NCI-H146 (cell line): ENCODE data around the gene RRAD.

Source experiments
- DNase-seq: peaks from one replicate; lab custom pipeline; 2025; lab: John Stamatoyannopoulos, UW

The RRAD gene

DNA sequence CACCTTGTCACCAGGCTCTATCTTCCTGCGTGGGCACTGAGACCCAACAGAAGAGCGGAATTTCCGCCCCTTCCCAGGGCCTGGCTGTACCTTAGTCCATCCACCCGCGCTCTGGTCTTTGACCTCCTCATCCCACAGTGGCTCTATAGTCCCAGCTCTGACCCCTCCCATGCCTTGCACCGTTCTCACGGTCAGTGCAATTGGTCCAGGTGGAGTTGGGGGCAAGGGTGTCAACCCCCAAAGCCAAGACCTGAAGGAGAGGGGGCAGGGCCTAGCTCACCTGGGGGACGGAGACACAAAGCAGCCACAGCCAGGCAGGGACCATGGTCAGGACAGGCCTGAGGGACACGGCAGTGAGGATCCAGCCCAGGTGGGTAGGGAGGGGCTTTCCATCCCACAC is 7.6 kb downstream of the RRAD start:
- no peak for DNase-seq

DNA sequence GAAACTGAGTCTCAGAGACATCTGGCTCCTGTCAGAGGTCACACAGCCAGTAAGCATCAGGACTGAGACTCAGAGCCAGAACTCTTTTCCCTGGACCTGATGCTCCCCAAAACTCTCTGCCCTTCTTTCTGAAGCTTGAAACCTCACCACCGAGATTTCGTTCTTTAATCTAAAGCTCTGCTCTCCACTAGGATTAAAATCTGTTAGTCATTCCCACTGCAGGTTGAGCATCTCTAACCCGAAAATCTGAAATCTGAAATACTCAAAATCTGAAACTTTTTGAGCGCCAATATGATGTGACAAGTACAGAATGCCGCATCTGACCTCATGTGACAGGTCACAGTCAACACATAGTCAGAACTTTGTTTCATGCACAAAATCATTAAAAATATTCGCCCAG is 8.8 kb downstream of the RRAD start:
- no peak for DNase-seq

DNA sequence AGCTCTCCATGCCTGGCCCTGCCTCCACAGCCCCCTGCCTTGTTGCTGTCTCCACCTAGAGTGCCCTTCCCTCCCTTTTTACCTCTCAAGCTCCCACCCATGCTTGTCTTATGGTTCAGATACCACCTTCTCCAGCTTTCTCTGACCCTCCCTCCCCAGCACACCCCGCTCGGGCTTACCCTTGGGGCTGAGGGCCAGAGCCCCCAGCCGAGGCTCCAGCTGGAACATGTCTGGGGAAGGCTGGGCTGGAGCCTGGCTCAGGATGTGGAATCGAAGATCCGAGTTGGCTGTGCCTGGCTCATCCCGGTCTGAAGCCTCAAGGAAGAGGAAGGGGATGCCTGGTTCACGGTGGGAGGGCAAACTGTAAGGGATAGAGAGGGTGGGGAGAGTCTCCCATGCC is 10.3 kb downstream of the RRAD start:
- no peak for DNase-seq

DNA sequence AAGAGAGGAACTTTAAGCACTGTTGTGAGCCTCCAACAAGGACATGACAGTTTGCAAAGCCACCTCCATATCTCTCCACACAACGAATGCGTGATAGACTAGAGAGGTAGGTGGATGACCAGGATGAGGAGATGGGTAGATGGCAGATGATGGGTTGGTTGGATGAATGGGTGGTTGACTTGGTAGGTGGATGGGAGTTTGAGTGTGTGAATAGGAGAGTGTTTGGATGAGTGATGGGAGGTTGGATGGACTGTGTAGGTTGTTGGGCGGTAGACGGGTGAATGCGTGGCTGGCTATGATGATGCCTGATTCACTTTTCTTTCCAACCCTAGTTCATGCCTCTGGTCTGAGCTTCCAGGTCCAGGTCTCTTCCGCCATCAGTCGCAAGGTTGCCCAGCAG is 10.8 kb downstream of the RRAD start:
- no peak for DNase-seq

DNA sequence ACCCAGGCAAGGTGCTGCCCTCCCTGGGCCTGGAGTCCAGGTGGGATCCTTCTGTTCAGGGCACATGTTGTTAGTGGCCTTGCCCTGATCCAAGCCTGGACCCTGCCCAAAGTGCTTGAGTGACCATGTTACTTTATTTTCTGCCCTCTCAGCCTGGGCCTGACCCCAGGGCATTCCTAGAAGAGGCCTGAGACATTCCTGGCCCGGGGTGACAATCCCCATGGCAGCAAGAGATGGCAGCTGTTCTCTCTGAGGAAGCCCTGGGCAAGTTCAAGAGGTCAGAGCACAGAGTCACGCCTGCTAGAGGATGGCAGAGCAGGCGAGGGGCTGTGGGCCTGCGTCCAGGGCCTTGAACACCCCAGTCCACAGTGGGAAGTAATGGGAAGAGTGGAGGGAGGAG is 11.6 kb downstream of the RRAD start:
- DNase-seq = no peak

DNA sequence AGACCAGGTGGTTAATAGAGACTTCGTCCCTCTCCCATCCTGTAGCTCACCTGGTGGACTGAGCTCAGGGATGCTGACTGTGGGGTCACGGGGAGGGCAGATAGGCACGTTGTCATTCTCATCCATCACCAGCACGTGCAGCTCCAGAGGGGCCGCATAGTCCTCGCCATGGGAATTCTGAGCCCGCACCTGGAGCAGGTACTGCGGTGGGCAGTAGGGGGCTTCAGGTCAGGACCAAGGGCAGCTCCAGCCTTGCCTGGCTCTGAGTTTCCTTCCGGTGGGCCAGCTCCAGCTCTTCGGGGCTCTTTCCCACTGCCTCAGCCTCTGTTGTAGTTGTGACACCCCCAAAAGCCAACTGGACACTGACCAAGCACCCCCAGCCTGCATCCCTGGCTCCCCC is 12.3 kb downstream of the RRAD start:
- DNase-seq = no peak

DNA sequence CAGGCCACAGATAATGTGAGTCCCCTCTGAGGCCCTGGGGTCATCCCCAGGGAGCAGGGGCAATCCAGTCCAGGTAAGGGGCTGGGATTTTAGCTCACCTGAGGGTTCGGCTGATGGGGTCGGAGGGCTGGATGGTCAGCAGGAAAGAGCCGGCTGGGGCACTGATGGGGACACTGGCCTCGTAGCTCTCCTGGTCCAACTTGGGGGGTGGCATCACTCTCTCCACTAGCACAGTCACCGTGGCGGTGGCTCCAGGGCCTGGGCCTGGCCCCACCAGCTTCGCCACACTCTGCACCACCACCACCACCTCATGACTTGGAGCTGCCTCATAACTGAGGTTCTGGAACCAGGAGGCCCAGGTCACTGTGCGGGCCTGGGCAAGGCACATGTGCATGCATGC is 13.5 kb downstream of the RRAD start:
- no peak for DNase-seq

DNA sequence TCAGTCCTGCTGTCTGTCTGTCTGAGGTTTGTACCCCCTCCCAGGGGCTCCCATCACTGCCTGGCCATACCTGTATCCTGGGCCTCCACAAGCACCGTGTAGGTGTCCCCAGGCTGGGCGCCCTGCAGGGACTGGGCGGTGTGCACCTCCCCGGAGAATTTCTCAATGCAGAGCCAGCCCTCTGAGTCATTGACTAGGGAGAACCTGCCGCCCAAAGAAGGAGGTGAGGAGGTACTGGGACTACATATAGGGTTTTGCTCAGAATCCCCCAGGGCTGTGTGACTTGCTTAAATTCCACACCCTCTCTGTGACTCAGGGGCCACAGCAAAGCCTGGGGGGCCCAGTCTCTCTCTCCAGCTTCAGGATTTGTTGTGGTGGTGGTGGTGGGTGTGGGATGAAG is 14.2 kb downstream of the RRAD start:
- no peak for DNase-seq

DNA sequence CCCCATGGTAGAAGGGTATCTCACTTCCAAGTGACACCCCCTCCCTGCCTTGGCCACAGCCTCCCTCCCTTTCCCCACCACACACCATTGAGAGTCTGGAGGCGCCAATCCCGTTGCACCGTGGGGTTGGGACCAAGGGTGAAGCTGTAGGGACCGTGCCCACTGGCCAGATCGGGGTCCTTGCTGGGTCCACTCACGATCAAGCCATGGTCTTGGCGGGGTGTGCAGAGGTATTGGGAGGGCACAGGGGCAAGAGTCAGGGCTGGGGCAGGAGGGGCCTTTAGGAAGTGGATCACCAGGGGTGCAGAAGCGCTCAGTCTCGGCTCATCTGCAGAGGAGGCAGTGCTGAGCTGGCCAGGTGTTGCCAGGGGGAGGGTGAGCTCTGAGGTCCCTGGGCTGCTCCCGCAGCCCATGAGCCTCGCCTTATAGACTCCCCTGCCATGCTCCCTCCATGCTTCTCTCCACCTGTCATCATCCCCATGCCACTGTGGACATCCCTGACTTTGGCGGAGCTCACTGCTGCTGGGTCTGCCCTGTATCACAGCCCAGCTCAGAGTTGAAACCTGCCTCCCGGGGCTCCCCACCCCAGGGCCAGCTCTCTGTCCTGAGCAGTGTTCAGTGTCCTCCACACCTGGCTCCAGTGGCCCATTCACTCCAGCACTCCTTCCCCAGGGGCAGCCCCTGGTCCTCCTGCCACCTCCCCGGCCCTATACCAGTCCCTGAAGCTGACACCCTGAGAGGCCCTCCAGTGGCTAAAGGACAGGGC is 15.0 kb downstream of the RRAD start:
- no peak for DNase-seq

DNA sequence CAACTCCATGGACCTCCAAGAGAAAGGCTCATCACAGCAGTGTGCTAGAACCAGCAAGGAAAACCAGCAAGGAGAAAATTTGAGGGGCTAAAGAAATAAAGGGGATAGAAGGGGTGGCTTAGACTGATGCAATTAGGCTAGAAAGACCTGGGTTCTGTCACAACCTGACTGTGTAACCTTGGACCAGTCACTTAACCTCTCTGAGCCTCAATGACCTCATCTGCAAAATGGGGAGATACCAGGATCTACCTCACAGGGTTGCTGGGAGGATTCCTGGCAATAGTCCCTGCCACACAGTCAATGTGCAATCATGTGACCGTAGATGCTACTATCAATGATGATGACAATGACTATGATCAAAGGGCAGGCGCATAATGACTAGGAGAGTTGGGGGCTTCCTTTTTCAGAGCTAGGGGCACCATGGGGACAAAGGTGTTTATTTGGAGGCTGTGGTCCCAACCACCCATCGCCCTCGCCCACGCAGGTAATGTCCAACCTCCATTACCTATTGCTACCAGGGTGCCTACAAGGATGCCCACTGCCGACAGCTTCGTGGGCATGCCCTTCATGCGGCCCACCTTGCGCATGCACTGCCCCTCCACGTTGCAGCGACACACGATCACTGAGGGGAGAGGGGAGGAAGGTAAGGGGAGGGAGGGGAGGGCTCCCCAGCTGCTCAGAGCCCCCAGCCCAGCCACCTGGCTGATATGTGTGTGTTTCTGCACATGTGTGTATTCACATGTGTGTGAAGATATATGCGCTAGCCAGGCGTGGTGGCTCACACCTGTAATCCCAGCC is 16.4 kb downstream of the RRAD start:
- DNase-seq = no peak

DNA sequence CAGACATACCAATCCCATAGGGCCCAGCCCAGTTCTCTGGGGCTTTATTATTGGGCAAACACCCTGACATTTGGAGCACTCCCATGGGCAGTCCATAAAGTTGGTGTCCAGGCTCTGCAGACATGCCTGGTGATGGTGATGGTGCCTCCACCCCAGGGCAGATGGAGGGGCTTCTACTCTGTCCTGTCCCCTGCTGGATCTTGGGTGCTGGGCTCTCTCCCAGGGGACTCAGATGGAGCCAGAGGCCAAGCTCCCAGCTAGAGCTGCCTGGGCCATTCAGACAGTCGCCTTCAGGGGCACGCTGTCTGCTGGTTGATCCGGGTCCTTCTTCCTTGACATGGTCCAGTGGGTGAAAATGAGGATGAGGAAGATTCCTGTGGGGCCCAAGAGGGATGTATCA is 17.2 kb downstream of the RRAD start:
- no peak for DNase-seq

DNA sequence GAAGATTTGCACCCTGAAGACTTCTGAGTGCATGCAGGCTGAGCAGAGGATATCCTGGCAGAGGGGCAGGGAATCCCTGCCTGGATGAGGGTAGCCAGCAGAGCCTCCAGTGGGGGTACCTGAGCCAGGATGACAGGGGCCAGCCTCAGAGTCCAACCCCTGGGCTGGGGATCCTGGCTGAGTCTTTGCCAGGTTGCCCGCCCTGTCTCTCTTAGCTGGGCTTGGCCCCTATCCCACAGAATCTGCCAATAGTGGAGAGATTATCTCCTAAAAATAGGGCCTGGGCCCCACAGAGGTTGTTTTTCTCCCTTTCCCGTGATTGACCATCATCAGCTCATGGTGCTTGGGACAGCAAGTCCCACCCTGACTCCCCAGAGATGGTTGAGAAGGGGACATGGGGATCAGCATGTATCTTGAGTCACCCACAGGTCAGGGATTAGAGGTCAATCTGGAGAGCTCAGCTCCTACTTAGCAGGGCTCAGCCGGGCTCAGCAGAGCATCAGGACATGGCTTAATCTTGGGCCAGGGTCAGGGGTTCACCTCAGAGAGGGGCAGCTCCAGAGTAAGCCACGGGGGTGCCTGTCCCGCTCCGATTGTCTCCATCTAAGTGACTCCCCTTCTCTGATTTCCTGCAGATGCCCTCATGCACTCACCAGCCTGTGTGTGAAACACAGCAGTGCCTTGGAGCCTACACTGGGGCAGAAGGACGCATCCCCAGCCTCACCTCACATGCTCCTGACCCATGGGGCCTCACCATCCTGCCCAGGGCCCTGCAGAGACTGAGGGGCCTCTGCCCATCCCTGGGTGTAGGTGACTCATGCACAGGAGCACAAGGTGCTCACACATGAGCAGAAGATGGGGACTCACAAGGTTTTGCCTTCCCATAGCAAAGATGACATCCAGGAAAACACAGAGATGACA is 18.2 kb downstream of the RRAD start:
- DNase-seq = no peak

DNA sequence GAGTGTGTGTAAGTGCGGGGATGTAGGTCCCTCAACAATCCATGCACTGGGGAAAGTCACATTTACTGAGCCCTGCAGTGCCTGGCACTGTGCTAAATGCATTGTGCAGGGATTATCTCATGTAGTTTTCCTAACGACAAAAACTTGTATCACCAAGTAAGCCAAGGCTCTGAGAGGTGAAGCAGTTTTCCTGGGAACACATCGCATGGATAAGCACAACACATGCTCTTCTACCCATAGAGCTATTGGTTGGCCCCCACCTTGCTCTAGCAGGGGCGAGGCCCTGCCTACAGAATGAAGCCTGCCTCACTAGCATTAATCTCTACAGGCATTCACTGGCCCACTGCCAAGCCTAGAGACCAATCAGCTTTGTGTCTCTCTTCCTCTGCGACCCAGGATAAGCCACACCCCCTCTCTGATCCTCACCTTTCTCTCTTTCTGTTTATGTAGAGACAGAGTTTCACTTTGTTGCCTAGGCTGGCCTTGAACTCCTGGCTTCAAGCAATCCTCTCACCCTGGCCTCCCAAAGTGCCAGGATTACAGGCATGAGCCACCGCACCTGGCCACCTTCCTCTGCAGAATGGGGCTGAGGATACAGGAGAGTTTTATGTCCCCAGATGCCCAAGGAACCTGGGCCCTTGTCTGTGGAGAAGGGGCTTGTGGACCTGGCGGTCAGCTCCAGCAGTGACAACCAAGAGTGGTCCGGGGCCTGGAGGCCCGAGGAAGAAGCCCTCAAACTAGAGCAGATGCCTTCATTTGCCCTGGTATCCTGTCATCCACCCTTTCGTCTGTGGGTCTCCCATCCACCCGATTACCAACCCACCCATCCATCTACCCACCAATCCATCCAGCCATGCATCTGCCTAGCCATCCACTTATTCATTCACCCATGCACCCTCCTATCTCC is 19.4 kb downstream of the RRAD start:
- DNase-seq = peak; percentile 23

DNA sequence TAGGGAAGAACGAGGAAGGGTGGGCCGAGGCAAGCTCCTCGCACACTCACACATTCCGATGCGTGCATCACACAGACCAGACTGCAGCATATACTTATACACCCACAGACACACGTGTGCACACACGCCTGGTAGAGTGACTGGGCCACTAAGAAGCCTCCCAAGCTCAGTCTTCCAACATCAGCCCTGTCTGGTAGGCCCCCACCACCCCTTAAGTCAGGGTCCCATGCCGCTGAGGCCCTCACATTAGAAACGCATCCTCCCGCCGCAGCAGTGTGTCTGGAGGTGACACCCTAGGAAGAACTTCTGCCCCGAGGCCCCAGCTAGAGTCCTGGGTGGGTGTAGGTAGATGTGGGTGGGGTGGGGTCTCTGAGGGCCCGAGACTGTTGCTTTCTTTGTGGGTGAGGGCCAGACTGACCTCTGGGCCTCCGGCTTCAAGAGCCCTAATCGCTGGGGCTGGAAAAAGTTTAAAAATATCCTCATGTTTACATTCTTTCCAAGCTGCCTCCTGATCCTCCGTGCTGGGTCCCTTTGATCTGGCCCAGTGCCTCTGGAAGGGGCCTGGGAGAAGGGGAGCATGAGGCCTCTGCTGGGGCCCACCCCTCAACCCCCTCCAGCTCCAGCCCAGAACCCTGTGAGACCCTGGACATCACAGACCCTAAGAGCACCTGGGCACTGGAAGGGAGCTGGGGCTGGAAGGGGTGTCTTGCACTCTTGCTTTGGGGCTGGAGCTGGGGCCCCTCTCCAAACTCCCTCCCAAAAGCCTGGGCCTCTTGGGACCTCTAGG is 20.3 kb downstream of the RRAD start:
- DNase-seq = no peak

DNA sequence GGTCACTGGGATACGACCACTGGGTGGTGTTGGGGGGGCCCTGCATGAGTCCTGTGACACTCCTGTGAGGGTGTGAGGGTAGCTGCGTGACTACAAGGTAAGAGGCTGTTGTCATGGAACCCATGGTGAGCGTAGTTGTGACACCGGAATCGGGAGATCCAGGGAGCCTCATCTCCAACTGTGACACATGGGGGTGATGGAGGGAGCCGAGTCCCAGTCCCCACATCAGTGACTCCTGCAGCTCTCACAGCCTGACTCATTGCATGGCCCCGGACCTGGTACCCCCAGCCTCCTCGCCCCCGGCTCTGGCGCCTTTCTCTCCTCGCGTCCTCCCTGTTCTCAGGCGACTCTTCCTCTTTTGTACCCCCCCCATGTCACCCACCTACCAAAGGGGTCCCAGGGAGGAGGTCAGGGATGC is 20.9 kb downstream of the RRAD start:
- no peak for DNase-seq

DNA sequence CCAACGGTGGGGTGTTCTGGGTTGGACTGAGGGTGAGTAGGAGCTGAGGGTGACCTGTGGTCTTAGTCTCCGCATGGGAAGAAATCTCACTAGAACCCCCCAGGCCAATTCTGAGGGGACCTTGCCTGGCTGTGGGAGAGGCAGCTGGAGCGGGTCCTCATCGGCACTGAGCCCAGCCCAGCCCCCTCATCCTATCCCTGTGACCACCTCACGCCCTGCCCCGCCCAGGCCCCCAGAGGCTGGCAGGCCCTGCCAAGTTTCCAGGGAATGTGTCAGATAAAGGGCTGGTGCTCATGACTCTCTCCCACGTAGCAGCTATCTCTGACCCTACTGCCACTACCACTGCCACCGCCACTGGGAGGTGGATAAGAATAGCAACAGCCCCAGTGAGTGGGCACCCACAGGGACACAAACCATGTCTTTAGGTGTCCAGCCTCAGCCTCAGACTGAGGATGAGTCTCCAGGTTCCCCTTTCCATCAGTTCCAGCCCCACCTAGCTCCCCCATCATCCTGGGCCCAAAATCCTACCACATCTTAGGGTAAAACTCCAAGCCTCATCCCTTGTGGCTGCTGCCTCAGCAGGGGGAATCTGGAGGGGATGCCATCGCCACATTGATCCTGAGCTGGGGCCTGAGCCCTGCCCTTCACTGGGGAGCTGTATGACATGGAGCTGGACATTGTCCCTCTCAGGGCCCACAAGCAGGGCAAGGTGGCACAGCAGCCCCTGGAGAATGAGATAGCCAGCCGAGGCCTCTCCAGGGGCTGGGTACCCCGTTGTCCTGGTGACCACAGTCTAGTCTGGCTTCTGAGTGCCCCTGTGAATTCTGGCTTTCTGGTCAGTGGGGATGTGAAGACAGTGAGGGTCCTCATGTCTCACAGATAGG is 21.5 kb downstream of the RRAD start:
- no peak for DNase-seq

DNA sequence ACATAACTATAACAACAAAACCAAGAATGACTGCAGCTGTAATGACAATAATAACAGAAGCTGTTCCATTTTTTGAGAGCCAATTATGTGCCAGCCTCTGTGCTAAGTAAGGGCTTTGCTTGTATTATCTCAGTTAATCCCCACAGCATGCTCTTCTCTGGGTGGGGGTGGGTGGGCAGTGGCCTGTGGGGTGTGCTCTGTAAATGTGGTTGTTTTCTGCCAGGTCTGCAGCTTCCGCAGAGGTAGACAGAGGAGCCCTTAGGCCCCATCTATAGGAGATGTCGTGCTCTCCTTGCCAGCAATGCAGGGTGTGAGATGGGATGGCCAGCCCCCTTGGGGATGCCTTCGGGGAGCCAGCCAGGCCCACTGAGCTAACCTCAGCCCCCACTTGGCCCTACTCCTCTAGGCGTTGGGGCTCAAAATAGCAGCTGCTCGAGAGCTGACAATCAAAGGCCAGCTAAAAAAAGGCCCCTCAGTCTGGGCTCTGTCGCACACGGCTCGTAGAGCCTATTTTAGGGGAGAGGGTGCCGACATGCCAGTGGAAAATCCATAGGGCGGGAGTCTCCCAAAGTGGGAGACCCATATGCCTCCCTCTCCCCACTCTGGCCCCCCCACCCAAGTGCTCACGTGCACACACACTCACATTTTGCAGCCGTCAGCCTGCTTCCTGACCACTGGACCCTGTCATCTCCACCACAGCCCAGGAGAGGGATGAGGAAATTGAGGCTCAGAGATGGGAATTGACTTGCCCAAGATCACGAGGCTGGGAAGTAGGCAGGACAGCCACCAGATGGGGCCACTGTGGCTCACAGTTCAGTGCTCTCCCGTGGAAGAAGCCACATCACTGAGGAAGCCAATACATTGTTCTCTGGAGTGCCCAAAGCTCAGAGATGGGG is 22.4 kb downstream of the RRAD start:
- no peak for DNase-seq

DNA sequence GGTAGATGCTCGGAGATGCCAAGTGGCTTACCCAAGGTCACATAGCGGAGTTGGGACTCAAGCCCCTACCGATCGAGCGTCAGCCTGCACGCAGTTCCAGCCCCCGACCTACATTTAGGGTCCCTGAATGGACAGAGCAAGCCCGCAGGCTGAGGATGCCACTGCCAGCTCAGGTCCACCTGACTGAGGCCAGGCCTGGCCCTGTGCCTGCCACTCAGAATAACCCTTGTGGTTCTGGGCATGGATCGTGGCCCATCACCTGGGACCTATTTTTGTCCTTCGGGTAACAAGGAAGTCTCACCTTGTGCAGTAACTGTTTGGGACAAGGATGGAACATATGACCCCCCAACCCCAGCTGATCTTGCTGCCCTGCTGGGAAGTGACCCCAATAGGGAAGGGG is 23.7 kb downstream of the RRAD start:
- DNase-seq = no peak
